HepG2 (cell line): ENCODE measurements around the gene FANCE. TPM values are rescaled to one million over a fixed set of nuclear protein-coding genes. Genes with fewer than 3 reads are reported as not detected.

Experiments used
- CENPT ChIP-seq: sonication (generic); formaldehyde crosslinking; IDR thresholded peaks from 2 replicates; pipeline ENCODE4 v1.8.0; 2022; ENCODE audit warnings: low read depth, mild to moderate bottlenecking, moderate library complexity, missing genetic modification reagents
- HNRNPH1 ChIP-seq: fragments of 200-400 bp; formaldehyde crosslinking; optimal IDR thresholded peaks from 2 replicates; pipeline ENCODE3; 2017; ENCODE audit warnings: mild to moderate bottlenecking, low read depth, low read length
- HNRNPK ChIP-seq: fragments of 200-400 bp; formaldehyde crosslinking; IDR thresholded peaks from 2 replicates; pipeline ENCODE4 v1.6.1; 2018; ENCODE audit warnings: low read length, low read depth, moderate library complexity, mild to moderate bottlenecking; ENCODE audit not compliant: poor library complexity, severe bottlenecking
- HOXD1 ChIP-seq: sonication (generic); formaldehyde crosslinking; IDR thresholded peaks from 2 replicates; pipeline ENCODE4 v1.5.0; 2020; ENCODE audit warnings: missing genetic modification reagents
- KDM2A ChIP-seq: sonication (generic); formaldehyde crosslinking; IDR thresholded peaks from 2 replicates; pipeline ENCODE4 v1.4.0; 2020; ENCODE audit warnings: low read depth, missing genetic modification reagents, borderline replicate concordance
- KDM5A ChIP-seq: fragments of 200-600 bp; sonication (generic); IDR thresholded peaks from 2 replicates; pipeline ENCODE4 v1.7.0; 2018; ENCODE audit warnings: antibody characterized with exemption, mild to moderate bottlenecking, low read length, borderline replicate concordance
- KMT2B ChIP-seq: IDR thresholded peaks from 2 replicates; pipeline ENCODE4 v1.6.1; 2016; ENCODE audit warnings: missing genetic modification reagents, missing compliant biosample characterization
- MEIS1 ChIP-seq: sonication (generic); formaldehyde crosslinking; IDR thresholded peaks from 2 replicates; pipeline ENCODE4 v1.9.0; 2021; ENCODE audit warnings: mild to moderate bottlenecking, missing genetic modification reagents, moderate library complexity, borderline replicate concordance
- POLR2AphosphoS2 ChIP-seq: IDR thresholded peaks from 2 replicates; pipeline ENCODE4 v1.6.1; 2011; ENCODE audit warnings: low read depth, low read length, improper control_type of control experiment
- PRPF4 ChIP-seq: fragments of 200-400 bp; formaldehyde crosslinking; IDR thresholded peaks from 2 replicates; pipeline ENCODE4 v1.6.1; 2016; ENCODE audit warnings: low read length, low read depth; ENCODE audit not compliant: poor library complexity, severe bottlenecking
- RFXAP ChIP-seq: sonication (generic); formaldehyde crosslinking; IDR thresholded peaks from 2 replicates; pipeline ENCODE4 v1.4.0; 2020; ENCODE audit warnings: missing genetic modification reagents, borderline replicate concordance
- SALL1 ChIP-seq: sonication (generic); formaldehyde crosslinking; IDR thresholded peaks from 2 replicates; pipeline ENCODE4 v1.8.0; 2022; ENCODE audit warnings: mild to moderate bottlenecking, missing genetic modification reagents
- ZNF10 ChIP-seq: sonication (generic); formaldehyde crosslinking; IDR thresholded peaks from 2 replicates; pipeline ENCODE4 v1.4.0; 2020; ENCODE audit warnings: mild to moderate bottlenecking, low read depth, missing genetic modification reagents, borderline replicate concordance
- ZNF235 ChIP-seq: sonication (generic); formaldehyde crosslinking; IDR thresholded peaks from 2 replicates; pipeline ENCODE4 v1.8.1; 2023; ENCODE audit warnings: mild to moderate bottlenecking, missing genetic modification reagents, borderline replicate concordance
- ZNF674 ChIP-seq: sonication (generic); formaldehyde crosslinking; IDR thresholded peaks from 2 replicates; pipeline ENCODE4 v1.5.0; 2020; ENCODE audit warnings: low read depth, mild to moderate bottlenecking, missing genetic modification reagents
- ZSCAN30 ChIP-seq: sonication (generic); formaldehyde crosslinking; IDR thresholded peaks from 2 replicates; pipeline ENCODE4 v1.5.0; 2020; ENCODE audit warnings: mild to moderate bottlenecking, missing genetic modification reagents
- ZZZ3 ChIP-seq: sonication (generic); formaldehyde crosslinking; IDR thresholded peaks from 2 replicates; pipeline ENCODE4 v1.4.0; 2020; ENCODE audit warnings: missing genetic modification reagents, mild to moderate bottlenecking, borderline replicate concordance
- polyA plus RNA-seq, 8 experiments: library from polyadenylated mRNA; depleted of rRNA in 3 of 8; stranded (reverse) in 7 of 8; unstranded in 1 of 8; fragments of >200 nt; fragmentation: Illumina TruSeq in 4 of 8; extraction: Trizol in 4 of 8; gene quantifications; 2 replicates each; pipeline versions ENCODE4 v1.2.1 to v1.2.3, GENCODE V29; 2011 to 2016; ENCODE audit warnings: low read depth in 4 of 8, missing spikeins in 1 of 8, mixed read lengths in 1 of 8; ENCODE audit not compliant: insufficient read depth in 1 of 8
- total RNA-seq, 5 experiments: library from RNA; depleted of rRNA; stranded (reverse); fragments of >200 nt; fragmentation: Illumina TruSeq; extraction: Trizol; gene quantifications; 2 replicates each; pipeline ENCODE4 v1.2.3, GENCODE V29; 2016; ENCODE audit warnings: low read depth in 1 of 5
- TF ChIP-seq, protein P1 (sequence below): sonication (generic); formaldehyde crosslinking; IDR thresholded peaks from 2 replicates; pipeline ENCODE4 v1.4.0; 2020; ENCODE audit warnings: missing genetic modification reagents, borderline replicate concordance
- TF ChIP-seq, protein P2 (sequence below): IDR thresholded peaks from 2 replicates; pipeline ENCODE4 v1.6.1; 2016; ENCODE audit warnings: low read depth, missing genetic modification reagents, missing compliant biosample characterization

FANCE gene
- total and polyA plus RNA-seq, 2 of the 13 experiments (the other 11 are each of a cell fraction or from before 2014, with no cell fraction given), result 7.1 to 11.2 TPM

- TF ChIP-seq HOXD1 (CRISPR knock-in tag) (no peak), KDM5A (no peak), ZNF10 (CRISPR knock-in tag) (no peak), SALL1 (CRISPR knock-in tag) (peak; percentile 44; the same call in 1 of the 2 replicates), KMT2B (0 out of 2 replicates have a peak, but pooled peaks have one; percentile 40), ZNF235 (0 out of 2 replicates have a peak, but pooled peaks have one; percentile 9), ZSCAN30 (CRISPR knock-in tag) (no peak), POLR2AphosphoS2 (peak; percentile 82; the same call in 1 of the 2 replicates), MEIS1 (CRISPR knock-in tag) (no peak), KDM2A (0 out of 2 replicates have a peak, but pooled peaks have one; percentile 18), ZNF674 (CRISPR knock-in tag) (no peak), CENPT (CRISPR knock-in tag) (no peak), HNRNPH1 (no peak), PRPF4 (no peak), RFXAP (CRISPR knock-in tag) (peak; percentile 48; the same call in 1 of the 2 replicates), ZZZ3 (CRISPR knock-in tag) (no peak), HNRNPK (no peak)
- TF ChIP-seq, protein P1, sequence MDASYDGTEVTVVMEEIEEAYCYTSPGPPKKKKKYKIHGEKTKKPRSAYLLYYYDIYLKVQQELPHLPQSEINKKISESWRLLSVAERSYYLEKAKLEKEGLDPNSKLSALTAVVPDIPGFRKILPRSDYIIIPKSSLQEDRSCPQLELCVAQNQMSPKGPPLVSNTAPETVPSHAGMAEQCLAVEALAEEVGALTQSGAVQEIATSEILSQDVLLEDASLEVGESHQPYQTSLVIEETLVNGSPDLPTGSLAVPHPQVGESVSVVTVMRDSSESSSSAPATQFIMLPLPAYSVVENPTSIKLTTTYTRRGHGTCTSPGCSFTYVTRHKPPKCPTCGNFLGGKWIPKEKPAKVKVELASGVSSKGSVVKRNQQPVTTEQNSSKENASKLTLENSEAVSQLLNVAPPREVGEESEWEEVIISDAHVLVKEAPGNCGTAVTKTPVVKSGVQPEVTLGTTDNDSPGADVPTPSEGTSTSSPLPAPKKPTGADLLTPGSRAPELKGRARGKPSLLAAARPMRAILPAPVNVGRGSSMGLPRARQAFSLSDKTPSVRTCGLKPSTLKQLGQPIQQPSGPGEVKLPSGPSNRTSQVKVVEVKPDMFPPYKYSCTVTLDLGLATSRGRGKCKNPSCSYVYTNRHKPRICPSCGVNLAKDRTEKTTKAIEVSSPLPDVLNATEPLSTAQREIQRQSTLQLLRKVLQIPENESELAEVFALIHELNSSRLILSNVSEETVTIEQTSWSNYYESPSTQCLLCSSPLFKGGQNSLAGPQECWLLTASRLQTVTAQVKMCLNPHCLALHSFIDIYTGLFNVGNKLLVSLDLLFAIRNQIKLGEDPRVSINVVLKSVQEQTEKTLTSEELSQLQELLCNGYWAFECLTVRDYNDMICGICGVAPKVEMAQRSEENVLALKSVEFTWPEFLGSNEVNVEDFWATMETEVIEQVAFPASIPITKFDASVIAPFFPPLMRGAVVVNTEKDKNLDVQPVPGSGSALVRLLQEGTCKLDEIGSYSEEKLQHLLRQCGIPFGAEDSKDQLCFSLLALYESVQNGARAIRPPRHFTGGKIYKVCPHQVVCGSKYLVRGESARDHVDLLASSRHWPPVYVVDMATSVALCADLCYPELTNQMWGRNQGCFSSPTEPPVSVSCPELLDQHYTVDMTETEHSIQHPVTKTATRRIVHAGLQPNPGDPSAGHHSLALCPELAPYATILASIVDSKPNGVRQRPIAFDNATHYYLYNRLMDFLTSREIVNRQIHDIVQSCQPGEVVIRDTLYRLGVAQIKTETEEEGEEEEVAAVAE (CRISPR knock-in tag), result no peak
- TF ChIP-seq, protein P2, sequence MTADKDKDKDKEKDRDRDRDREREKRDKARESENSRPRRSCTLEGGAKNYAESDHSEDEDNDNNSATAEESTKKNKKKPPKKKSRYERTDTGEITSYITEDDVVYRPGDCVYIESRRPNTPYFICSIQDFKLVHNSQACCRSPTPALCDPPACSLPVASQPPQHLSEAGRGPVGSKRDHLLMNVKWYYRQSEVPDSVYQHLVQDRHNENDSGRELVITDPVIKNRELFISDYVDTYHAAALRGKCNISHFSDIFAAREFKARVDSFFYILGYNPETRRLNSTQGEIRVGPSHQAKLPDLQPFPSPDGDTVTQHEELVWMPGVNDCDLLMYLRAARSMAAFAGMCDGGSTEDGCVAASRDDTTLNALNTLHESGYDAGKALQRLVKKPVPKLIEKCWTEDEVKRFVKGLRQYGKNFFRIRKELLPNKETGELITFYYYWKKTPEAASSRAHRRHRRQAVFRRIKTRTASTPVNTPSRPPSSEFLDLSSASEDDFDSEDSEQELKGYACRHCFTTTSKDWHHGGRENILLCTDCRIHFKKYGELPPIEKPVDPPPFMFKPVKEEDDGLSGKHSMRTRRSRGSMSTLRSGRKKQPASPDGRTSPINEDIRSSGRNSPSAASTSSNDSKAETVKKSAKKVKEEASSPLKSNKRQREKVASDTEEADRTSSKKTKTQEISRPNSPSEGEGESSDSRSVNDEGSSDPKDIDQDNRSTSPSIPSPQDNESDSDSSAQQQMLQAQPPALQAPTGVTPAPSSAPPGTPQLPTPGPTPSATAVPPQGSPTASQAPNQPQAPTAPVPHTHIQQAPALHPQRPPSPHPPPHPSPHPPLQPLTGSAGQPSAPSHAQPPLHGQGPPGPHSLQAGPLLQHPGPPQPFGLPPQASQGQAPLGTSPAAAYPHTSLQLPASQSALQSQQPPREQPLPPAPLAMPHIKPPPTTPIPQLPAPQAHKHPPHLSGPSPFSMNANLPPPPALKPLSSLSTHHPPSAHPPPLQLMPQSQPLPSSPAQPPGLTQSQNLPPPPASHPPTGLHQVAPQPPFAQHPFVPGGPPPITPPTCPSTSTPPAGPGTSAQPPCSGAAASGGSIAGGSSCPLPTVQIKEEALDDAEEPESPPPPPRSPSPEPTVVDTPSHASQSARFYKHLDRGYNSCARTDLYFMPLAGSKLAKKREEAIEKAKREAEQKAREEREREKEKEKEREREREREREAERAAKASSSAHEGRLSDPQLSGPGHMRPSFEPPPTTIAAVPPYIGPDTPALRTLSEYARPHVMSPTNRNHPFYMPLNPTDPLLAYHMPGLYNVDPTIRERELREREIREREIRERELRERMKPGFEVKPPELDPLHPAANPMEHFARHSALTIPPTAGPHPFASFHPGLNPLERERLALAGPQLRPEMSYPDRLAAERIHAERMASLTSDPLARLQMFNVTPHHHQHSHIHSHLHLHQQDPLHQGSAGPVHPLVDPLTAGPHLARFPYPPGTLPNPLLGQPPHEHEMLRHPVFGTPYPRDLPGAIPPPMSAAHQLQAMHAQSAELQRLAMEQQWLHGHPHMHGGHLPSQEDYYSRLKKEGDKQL, result no peak
These were observed 21.1 kb downstream of the FANCE start (continued) for GRCh38 chr6:35473075-35473849.
